ENCODE results near the gene TSHZ2.

TSHZ2 gene

DNA sequence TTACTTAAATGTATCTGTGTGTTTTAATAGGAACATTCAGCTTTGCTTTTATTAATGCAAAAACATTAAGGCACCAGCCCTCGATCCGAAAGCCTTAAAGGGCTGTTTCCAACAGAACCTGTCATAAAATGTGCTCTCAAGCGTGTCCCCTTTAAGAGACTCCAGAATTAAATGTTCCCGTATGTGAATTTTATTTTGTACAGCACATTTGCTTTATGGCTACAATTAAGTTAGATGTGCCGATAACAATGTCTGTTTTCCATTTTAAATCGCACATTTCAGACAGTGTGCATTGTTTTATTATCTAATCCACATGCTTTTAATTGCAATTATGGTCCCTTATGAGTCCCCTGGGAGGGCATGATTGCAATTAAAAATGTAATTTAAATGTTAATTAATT lies 198.9 kb downstream of the TSHZ2 start:
- DNase-seq = no peak

DNA sequence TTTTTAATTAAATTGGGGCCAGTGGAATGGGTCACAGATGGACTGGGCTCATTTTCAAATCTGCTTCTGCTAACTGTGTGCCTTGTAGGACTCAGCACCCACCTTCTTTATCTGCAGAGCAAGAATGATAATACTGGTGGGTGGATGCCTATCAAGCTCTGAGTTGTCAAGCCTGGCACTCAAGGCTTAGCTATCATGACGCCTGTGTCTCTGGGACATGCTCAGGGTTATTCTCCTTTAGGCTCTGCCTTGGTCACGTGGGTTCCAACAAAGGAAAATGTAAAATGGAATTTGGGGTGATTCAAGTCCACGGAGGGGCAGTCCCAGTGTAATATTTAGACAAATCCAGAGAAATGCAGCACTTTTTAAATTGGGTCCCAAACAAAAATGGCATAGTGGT lies 202.3 kb downstream of the TSHZ2 start:
- no peak for DNase-seq

DNA sequence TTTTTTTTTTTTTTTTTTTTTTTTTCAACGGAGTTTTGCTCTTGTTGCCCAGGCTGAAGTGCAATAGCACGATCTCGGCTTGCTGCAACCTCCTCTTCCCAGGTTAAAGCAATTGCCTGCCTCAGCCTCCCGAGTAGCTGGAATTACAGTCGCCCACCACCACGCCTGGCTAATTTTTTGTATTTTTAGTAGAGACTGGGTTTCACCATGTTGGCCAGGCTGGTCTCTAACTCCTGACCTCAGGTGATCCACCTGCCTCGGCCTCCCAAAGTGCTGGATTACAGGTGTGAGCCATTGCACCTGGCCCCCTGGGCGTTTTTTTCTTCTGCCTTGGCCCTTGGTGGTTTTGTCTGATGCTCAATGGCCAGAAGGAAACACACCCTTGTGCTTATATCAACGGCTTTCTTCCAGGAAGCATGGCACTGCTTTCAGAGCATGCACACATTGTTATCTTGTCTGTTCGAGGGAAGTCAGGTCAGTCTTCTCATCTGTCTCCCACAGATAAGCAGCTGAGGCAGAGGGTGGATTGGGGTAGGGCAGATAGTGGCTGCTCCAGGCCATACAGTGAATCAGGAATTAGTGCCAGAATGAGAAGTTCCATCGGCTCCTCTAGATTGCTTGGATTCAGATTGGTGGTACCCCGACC lies 203.1 kb downstream of the TSHZ2 start:
- no peak for DNase-seq

DNA sequence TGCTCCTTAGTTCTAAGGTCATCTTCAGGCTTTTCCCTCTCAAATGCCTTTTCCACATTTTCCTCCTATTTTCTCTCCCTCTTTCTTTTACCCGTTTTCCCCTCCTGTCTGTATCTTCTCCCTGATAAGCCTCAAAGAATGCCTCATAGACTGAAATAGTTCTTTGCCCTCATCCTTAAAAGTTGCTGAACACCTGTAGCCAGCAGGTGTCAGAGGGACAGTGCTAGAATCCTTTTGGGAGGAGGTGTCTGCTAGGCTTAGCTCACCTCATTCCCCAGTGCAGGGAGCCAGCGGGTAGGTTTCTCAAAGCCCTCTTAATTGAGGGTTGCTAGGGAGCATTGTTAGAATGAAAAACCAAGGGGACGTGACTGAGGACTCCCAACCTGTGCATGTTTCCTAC lies 204.0 kb downstream of the TSHZ2 start:
- DNase-seq = no peak

DNA sequence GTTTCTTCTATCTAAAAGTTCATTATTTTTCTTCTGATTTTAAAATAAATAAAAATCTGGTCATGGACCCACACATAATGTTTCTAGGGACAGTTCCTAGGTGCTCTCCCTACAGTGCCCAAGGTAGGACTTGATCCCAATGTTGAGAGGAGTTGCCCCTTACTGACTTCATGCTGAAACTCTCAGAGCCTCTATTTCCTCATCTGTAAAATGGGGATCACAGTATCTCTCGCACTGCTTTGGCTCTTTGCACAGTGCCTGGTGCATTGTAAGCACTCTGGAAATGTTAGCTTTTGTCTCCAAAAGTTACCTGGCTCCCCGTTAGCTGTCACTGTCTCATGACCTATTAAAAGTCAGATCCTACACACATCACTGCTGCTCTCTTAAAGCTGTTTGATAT lies 205.5 kb downstream of the TSHZ2 start:
- no peak for DNase-seq

DNA sequence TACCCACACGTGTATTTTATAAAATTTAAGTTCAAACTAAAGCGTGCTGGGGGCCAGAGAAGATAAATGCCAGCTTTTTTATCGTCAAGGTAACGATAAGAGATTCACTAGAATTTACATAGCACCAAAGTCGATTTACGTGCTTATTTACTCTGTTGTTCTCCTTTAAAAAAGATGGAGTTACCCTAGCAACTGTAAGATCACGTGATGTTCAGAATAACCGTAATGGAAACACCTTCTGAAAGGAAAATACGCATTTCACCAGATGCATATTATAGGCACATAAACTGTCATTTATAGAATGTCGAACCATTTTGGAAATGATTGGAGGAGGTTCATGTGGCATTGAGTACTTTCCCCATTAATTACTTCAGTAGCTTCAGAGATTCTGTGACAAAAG lies 207.6 kb downstream of the TSHZ2 start:
- DNase-seq = no peak

DNA sequence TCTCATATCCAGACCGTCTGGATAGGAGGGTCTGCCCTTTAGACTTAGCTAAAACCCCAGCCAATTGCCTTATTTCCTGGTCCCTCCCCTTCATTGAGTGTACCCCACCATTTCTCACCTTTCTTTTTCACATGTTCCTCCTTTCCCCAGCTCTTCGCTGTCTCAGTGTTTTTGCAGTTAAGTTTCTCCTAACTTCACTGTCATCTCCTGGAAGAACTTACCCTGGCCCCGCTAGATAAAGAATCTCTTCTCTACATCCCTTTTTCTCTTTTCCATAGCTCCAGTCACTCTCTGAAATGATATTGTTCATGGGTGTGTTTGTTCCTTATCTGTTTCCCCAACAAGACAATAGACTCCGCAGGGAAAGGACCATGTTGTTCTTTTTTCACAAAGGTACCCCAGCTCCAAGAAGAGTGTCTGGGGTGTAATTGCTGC lies 208.8 kb downstream of the TSHZ2 start:
- DNase-seq = no peak

DNA sequence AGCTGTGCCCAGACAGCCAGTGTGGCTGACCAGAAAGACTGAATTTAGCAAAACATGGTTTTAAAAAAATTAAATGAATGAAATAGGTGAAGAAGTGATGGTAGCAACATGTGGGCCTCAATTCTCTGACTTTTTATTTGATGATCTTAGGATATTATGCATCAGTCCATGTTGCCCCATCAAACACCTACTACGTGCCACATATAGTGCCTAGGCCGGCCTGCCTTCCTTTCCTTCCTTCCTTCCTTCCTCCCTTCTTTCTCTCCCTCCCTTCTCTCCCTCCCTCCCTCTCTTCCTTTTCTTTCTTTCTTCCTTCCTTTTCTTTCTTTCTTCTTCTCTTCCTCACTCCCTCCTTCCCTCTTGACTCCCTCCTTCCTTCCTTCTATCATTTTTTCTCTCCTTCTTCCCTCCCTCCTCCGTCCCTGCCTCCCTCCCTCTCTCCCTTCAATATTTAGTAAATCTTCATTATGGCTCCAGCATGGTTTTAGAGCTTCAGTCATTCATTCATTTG lies 209.8 kb downstream of the TSHZ2 start:
- no peak for DNase-seq

DNA sequence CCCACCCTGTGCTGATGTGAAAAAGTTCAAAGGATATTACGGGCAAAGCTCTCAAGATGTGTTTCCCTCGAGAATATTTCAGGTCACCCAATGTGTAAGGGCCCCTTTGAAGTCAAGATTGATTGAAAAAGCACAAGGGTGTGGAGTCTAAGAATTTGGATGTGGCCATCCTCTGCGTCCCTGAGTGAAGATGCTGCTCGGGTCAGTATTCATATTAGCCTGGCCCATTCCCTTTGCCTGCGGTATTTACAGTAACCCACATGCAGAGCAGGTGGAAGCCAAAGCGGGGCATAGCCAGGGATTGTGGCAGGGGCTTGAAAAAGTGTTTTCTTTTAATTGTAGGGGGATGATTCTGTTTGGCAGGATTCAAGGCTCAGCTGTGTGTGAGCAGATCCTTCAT lies 211.0 kb downstream of the TSHZ2 start:
- no peak for DNase-seq

DNA sequence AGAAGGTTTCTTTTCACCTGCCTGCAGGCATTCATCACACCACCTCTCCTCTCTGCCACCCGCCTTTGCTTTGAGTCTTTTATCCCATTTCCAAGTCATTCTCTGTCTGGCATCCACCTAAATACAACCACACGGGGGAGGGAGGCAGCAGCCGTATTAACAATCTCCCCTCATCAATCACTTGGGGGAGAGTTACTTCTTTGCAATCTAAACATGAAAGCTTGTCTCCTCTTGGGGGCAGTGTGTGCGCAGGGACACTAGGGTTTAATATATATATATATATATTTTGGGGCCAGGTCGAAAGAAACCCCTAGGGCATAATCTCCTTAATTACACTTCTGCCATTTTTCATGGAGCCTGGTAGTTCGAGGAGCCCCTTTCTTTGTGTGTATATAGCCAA lies 214.5 kb downstream of the TSHZ2 start:
- peak; percentile 25 for DNase-seq

DNA sequence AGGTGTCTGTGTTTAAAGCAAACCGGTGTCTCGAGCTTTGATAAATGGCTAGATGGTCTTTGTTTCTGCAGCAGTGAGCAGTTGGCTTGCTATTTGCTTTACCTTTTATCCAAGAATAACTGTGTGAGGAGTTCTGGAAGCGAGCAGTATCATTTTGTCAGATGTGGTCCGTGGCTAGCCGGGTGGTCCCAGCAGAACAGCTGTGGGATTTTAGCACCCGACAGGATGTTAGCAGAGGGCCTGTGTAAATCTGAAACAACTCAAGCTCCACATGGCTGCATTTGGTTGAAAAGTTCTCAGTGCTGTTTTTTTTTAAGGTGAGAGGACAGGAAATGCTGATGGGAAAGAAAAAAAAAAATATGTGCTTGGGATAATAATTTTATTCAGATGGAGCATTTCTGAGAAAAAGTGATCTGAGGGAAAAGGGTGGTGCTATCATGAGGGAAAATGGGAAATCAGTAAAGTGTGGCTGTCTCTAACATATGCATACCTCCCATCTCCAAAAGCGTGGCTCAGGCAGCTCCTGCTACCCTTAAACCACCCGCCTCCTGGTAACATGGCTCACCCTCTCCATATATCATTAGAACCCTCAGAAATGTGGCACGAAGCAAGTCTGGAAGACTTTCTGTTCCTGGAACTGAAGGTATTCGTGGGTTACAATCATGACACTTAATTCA lies 215.4 kb downstream of the TSHZ2 start:
- DNase-seq = no peak

DNA sequence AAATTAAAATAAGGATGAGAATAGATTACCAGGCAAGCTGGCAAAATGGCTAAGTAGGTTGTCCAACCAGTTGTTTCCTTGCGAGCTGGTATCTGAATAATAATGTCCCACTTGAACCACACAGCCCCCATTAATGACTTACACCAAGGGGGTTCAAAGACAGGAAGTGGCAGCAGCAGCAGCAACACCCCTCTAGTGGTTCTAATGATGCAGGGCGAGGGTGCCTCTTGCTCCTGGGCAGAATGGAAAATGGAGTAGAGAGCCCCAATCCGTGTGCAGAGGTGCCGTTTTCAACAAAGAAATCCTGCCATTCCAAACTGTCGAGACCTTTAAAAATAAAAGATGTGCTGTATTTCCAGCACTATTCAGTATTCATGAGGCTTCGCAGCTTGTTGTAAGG lies 218.1 kb downstream of the TSHZ2 start:
- DNase-seq = no peak

DNA sequence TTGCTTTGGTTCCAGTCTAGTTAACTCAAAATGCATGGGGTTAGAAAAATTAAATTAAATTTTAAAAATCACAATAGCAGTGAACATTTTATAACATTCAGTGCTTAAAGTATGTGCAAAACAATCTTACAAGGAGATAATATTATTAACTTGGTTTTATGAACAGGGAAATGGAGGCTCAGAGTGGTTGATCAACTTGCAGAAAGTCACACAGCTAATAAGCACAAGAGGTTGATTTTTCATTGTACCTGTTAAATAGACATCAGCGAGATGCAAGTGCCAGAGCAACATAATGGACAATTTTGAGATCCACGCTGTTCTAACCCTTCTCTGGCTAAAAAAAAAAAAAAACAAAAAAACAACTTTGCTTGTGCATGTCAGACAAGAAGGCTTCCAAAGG lies 219.8 kb downstream of the TSHZ2 start:
- DNase-seq = no peak

DNA sequence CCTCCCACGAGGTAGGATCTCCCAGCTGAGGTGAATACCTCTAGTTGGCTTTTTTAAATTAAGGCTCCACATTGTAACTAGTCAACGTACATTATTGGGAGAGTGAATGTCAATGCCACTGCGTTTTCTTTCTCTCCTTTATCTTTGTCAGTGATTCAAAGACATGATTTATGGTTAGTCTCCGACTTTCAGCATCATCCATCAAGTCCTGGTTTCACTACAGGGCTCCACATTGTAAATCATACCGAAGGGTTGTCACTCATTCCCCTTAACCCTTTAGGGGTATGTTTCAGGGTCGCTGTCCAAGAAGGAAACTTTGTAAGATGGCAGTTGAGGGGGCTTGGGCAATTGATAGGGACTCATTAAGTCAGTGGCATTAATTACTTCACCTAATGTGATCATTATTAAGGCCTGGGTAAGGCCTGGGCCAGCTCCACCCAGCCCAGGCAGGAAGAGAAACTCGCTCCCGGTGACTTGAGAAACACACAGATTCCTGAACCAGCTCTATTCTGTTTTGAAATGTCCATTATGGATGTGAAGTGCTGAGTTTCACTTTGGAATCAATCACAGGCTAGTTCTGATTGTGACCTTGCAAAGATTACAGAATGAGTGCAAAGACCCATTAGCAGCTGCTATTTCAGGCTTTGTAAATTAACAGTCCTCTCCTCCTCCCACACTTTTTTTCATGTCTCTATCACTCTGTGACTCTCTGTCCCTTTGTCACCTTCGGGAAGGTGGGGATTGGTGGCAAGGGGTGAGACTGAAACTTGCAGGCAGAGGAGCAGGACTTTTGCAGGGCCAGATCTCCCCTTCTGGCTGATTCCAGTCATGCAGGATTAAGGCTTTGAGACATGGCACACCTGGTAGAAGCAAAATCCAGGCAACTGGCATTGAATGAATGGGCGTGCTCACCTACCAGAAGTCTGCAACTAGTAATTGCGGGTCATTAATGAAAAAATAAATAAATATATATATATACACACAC lies 222.4 kb downstream of the TSHZ2 start:
- DNase-seq = peak; percentile 18

DNA sequence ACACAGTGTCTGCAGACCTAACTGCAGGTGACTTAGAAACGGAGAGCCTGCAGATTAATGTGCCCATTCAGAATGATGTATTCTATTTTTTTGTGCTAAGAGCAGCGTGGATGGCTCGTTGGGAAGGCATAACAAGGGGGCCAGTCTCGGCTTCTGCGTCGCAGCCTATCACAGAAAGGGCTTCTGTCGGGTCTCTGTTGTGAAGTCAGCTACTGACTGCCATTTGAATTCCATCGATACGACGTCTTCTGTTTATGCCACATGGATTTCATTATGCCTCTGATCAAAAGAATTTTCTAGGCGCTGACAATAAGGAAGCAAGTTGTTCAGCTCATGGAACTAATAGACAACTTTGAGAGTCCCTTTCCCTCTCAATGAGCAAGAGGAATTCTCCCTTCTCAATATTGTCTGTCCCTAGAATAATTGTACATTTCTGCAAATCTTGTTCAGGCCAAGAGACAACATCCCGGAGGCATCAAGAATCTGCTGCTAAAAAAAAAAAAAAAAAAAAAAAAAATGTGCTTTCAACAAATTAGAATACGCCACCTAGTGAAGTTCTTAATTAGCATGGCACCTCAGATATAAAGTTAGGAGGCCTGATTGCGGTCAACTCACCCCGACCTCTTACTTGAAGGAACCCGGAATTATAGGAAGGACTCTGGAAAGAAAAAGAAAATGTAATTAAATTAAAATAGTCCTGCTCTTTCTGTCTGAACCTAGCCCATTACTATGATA lies 223.9 kb downstream of the TSHZ2 start:
- DNase-seq = no peak

DNA sequence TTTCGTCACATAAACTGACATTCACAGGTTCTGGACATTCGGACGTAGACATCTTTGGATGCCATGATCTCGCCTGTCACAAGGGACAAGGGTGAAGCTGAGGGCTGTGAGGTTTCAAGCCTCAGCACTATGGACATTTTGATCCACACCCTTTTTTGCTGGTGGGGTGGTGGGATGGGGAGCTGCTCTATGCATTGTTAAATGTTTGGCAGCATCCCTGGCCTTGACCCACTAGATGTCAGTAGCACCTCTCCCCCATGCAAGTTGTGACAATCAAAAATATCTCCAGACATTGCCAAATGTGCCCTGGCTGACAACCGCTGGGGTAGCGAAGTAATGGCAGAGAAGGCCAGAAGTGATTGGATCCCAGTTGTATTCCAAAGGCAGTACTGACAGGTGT lies 229.4 kb downstream of the TSHZ2 start:
- DNase-seq = no peak

DNA sequence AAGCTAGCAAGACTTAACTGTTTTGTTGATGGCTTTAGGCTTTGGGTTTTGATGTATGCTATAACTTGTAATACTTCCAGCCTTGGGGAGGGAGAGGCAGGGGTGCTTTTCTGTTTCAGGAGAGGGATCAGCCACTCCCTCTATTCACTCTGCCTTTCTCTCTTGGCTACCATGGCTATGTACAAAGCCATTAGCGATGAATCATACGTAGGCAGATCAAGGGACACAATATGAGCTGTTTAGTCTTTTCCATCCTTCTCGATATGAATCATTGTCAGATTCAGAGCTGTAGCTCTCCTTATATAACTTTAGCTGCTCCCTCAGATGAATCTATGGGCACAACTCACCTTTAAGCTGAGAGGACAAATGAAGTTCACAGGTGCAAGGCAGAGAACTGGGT lies 230.6 kb downstream of the TSHZ2 start:
- no peak for DNase-seq

DNA sequence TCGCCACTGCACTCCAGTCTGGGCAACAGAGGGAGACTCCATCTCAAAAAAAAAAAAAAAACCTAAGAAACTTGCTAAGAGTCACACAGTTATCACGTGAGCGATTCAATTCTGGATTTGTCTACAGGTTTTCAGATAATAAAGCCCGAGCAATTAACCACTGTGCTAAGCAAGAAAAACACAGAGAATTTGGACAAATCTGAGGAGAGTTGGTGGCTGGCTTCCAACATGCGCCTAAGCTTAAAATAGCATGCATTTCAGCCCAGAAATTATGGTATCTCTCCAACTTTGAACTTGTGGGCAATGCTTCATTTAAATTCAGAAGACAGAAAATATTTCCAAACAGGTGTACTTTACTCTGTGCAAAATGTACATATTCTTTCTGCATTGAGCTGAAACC lies 232.9 kb downstream of the TSHZ2 start:
- no peak for DNase-seq

DNA sequence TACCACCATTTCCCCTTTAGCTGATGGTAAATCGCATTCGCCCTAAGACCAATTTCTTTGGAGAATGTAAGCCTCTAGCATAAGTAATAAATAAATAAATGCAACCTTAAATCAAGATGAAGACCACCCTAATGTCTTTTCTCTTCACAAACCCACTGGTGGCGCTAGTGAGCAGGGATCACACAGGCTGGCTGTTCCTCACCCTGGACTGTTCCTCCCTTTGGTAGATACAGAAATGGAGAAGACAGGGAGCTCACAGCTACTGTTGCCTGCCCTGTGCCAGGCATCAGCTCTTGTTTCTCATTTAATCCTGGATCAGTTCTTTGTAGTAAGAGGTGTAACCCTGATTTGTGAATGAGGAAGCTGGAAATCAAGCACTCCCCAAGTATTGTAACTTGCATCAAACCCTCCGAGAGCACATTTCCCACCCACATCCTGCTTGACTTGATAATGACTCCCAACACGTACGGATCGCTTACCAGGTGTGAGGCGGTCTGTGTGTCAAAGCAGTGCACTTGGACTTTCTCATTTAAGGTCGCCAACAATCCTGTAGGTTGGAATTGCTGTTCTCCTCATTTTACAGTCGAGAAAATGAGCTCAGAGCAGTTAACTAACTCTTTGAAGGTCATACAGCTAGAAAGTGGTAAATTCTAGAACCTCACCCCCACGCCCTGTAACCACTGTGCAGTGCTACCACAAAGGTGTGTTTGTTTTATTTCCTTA lies 236.1 kb downstream of the TSHZ2 start:
- peak; percentile 31 for DNase-seq

DNA sequence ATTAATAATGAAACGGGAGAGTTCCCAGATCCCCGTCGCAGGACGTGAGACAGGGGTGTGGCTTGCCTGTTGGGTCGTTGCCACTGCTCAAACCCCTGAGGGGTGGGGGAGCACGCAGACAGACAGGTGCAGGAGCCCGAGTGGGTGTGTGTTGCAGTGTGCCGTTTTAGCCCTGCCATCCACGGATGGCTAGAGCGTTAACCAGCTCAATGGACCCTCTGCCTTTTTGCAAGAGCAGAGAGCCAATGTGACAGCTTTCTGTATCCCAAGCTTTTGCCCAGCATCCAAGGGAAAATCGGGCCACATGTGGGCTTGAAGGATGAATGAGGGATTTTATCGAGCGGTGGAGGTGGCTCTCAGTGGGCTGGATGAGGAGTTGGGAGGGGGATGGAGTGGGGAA lies 237.9 kb downstream of the TSHZ2 start:
- no peak for DNase-seq

DNA sequence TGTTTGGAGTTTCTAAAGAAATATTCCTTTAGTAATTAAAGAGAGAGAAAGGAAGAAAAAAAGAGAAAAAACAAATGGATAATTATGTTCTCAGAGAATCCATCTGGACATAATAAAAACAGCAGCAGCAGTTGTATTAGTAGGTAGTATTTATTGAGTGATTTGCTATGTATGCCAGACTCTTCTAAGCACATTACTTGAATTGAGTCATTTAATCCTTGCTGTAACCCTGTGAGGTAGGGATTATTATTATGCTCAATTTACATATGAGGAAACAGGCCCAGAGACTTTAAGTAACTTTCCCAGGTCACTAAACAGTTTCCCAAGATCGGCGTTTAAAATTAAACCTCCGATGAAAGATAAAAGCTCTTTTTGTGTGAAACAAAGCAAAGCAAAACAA lies 238.8 kb downstream of the TSHZ2 start:
- DNase-seq = peak; percentile 68

DNA sequence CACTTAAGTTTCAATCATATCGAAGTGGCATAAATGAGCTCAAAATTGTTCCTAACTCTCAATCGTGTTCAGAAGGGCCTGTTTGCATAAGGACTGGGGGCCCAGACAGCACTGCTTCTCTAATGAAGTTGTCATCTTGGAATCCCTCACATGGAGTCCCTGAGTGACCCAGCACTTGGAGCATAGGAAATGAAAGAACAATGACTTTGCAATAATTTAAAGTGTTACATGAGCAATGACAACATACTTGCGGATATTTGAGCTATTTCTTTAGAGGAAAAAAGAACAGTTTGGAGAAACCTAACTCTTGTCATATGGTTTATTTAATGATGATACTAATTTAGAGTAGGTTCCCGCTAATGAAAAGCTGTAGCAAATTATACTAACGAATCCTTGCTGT lies 239.9 kb downstream of the TSHZ2 start:
- no peak for DNase-seq

All from NCI-H82 (cell line).